ENCODE measurements around the gene SLC9A3. TPM values are rescaled to one million over a fixed set of nuclear protein-coding genes. Genes with fewer than 3 reads are reported as not detected.

Gene SLC9A3
- polyA plus RNA-seq, 1 of the 3 experiments (the other 2 are of a cell fraction): 1.9 TPM

- H3K9ac ChIP-seq: peak overlapping the region; percentile 88; the same call in 1 of the 2 replicates
- no peak overlapping the region for H3K27ac ChIP-seq (ENCODE audit: low read depth in 2 of 2, low read length in 1 of 2)
- ChIA-PET POLR2A (interaction anchor here (0.9 kb wide), 1 partner anchor 140 kb away, joined by 3 read pairs; no protein-coding TSS in a partner anchor), CTCF (interaction anchor here (0.9 to 1.5 kb wide), 3 partner anchors 25 to 283 kb away, joined by 3 to 10 read pairs (median 3); no protein-coding TSS in a partner anchor)
- peak overlapping the region; percentile 98 for H3K4me2 ChIP-seq
- H2AFZ ChIP-seq (ENCODE audit: low read depth): no peak overlapping the region
- no peaks in the 10 kb centered on the region for H3K9me3 ChIP-seq
- no peaks in the 10 kb centered on the region for H3K9me2 ChIP-seq
- H3F3A ChIP-seq (replicated peaks; ENCODE audit: insufficient read depth): no peaks in the 10 kb centered on the region
- H3K4me3 ChIP-seq (ENCODE audit: low read depth in 2 of 2, low read length in 1 of 2): peak overlapping the region; percentile 73 to 75
- no peak for DNase-seq
- H3K4me1 ChIP-seq (ENCODE audit: control insufficient read depth in 1 of 2, insufficient read depth in 2 of 2, low read depth in 1 of 2, low read length in 1 of 2): peaks cover 0 to 21% of the 10 kb centered on the region in 2 experiments; a peak in 1 of 4 replicates
- TF ChIP-seq USF1 (IDR thresholded peaks at IDR 0.05; ENCODE audit: borderline replicate concordance, low read depth) (no peak), RFX5 (IDR thresholded peaks at IDR 0.05; ENCODE audit: low read length) (no peak), MEF2A (IDR thresholded peaks at IDR 0.05; ENCODE audit: borderline replicate concordance, low read depth) (no peak), GATA2 (CRISPR knock-in tag; IDR thresholded peaks at IDR 0.05) (no peak), EP300 (IDR thresholded peaks at IDR 0.05; ENCODE audit: borderline replicate concordance in 1 of 2, low read depth in 1 of 2, low read length in 1 of 2) (no peak), GABPA (IDR thresholded peaks at IDR 0.05; ENCODE audit: low read depth) (no peak), REST (IDR thresholded peaks at IDR 0.05; ENCODE audit: low read depth, low read length) (no peak), NFIC (IDR thresholded peaks at IDR 0.05; ENCODE audit: borderline replicate concordance) (no peak), TEAD4 (IDR thresholded peaks at IDR 0.05; ENCODE audit: borderline replicate concordance, insufficient read depth) (no peak), CTCF (IDR thresholded peaks at IDR 0.05) (no peak), SIN3A (IDR thresholded peaks at IDR 0.05; ENCODE audit: borderline replicate concordance, low read depth, low read length) (no peak), FOXJ3 (CRISPR knock-in tag; IDR thresholded peaks at IDR 0.05) (no peak), PBX3 (IDR thresholded peaks at IDR 0.05) (no peak), FOSL2 (IDR thresholded peaks at IDR 0.05; ENCODE audit: borderline replicate concordance, low read depth) (no peak), RXRA (IDR thresholded peaks at IDR 0.05; ENCODE audit: borderline replicate concordance, low read depth) (no peak)
- peaks cover 0 to 15% of the 10 kb centered on the region in 2 experiments for H3K36me3 ChIP-seq (replicated peaks in 1 of 2; ENCODE audit: control insufficient read depth in 1 of 2, insufficient read depth in 2 of 2, low read length in 1 of 2)
- WGBS (ENCODE audit: low lambda C conversion rate): 92% methylated on average over 6 of the region's 6 CpGs
- H4K20me1 ChIP-seq (ENCODE audit: insufficient read depth): peaks cover 6% of the 10 kb centered on the region
- H3K27me3 ChIP-seq (ENCODE audit: insufficient read depth): no peaks in the 10 kb centered on the region
- H3K79me2 ChIP-seq (ENCODE audit: insufficient read depth): peaks cover 9% of the 10 kb centered on the region; the same call in 1 of the 2 replicates
Measured at GRCh38 chr5:471750-472058, 52.5 kb downstream of the SLC9A3 start.
